Spleen (tissue), 7 donors: Measurements from ENCODE around the gene ARNT2.

ENCODE experiments used
- POLR2AphosphoS5 ChIP-seq, 3 donors: sonication (generic); formaldehyde crosslinking; IDR thresholded peaks; one replicate each; pipeline ENCODE4 v1.5.1; 2017; ENCODE audit warnings: antibody characterized with exemption in 3 of 3
- TF ChIP-seq, protein P1 (sequence below), 11 experiments: fragments of 200-600 bp in 7 of 11; fragments of 450-650 bp in 4 of 11; sonication (generic) in 4 of 11; IDR thresholded peaks in 8 of 11; conservative IDR thresholded peaks in 3 of 11; 1 replicate in 7 of 11; 2 replicates in 4 of 11; pipeline versions ENCODE4 v1.4.0 to v1.8.0; 2016 to 2021; ENCODE audit warnings: antibody characterized with exemption in 11 of 11, inconsistent platforms in 4 of 11, mild to moderate bottlenecking in 1 of 11
- donor health status: DM: no; HTN: no; CAD: no; lungs with moderate emphysema.
- donor health status: DM: no; HTN: no; CAD: no.
- donor health status: DM: no; HTN: no; CAD: no.

DNA sequence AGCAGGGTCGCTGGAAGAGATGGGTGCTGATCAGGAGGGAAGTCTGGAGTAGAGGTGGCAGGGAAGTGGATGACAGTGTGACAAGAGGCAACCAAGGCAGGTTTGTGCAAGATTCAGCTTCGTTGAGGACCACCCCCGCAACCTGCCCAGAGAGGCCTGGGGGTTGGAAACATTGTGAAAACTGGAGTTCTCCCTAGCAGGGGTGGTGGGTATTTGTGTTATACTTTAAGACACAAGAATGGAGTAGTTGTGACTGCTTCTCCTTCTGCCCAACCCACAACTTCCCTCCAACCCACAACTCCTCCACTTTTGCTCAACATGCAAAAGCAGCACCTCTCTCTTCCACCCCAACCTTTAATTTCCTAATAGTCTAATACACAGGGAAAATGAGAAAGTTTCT, 8.6 kb upstream of the ARNT2 start:
- TF ChIP-seq, protein P1, sequence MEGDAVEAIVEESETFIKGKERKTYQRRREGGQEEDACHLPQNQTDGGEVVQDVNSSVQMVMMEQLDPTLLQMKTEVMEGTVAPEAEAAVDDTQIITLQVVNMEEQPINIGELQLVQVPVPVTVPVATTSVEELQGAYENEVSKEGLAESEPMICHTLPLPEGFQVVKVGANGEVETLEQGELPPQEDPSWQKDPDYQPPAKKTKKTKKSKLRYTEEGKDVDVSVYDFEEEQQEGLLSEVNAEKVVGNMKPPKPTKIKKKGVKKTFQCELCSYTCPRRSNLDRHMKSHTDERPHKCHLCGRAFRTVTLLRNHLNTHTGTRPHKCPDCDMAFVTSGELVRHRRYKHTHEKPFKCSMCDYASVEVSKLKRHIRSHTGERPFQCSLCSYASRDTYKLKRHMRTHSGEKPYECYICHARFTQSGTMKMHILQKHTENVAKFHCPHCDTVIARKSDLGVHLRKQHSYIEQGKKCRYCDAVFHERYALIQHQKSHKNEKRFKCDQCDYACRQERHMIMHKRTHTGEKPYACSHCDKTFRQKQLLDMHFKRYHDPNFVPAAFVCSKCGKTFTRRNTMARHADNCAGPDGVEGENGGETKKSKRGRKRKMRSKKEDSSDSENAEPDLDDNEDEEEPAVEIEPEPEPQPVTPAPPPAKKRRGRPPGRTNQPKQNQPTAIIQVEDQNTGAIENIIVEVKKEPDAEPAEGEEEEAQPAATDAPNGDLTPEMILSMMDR (IDR thresholded peaks at IDR 0.05 in 8 of 11, conservative IDR thresholded peaks at IDR 0.05 in 3 of 11) = no peak
- TF ChIP-seq POLR2AphosphoS5 (IDR thresholded peaks at IDR 0.05) = no peak
